Measurements from ENCODE around the gene AGAP2. TPM values are rescaled to one million over a fixed set of nuclear protein-coding genes. Genes with fewer than 3 reads are reported as not detected.

The AGAP2 gene
- total RNA-seq, 4 donors from 2014 or later, result 0.55 to 1.6 (median 1.3) TPM

DNA sequence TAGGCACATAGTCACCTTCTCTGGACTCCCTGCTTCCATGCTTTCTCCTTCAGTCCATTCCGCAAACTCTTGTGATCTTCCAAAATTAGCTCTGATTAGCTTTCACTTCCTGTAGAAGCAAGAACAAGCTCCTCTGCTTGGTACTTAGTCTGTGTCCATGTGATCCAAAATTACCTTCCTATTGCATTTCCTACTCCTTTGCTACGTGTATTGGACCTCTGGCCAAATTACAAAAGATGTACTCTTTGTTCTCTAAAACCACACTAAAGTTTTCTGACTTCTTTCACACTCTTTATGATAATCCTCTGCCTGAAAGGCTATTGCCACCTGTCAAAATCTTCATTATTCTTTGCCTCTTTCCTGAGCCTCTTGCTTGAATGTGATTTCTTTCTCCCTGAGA is 43.3 kb upstream of the AGAP2 start:
- no peak for DNase-seq (ENCODE audit: low spot score in 2 of 2)
- WGBS, 2 donors, result 65 to 69% methylated on average over 2 of the region's 2 CpGs
- intact Hi-C loops (cut with DNase I; ENCODE audit: low total_unique reads), result no loop called here
- no peak for TF ChIP-seq POLR2A (IDR thresholded peaks at IDR 0.05)
- H3K4me3 ChIP-seq (ENCODE audit: low read depth, poor library complexity, severe bottlenecking), result no peak overlapping the region

DNA sequence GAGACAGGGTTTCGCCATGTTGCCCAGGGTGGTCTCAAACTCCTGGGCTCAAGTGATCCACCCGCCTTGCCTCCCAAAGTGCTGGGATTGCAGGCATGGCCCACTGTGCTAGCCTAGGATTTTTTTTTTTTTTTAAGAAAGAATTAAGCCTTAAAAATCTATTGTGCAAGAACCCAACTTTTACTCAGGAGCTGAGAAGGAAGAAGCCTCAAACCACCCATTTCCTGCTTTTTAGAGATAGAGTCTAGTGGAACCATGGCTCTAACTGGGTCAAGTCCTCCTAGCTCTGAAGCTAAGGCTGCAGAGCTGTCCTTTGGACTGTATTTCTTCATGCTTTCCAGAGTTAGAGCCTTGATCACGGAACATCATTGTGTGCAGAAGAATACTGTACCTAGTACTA is 42.7 kb upstream of the AGAP2 start:
- intact Hi-C loops (cut with DNase I; ENCODE audit: low total_unique reads), result no loop called here
- no peak overlapping the region for H3K4me3 ChIP-seq (ENCODE audit: low read depth, poor library complexity, severe bottlenecking)
- 90 to 97% methylated on average over 3 of the region's 3 CpGs for WGBS, 2 donors
- TF ChIP-seq, protein P1, sequence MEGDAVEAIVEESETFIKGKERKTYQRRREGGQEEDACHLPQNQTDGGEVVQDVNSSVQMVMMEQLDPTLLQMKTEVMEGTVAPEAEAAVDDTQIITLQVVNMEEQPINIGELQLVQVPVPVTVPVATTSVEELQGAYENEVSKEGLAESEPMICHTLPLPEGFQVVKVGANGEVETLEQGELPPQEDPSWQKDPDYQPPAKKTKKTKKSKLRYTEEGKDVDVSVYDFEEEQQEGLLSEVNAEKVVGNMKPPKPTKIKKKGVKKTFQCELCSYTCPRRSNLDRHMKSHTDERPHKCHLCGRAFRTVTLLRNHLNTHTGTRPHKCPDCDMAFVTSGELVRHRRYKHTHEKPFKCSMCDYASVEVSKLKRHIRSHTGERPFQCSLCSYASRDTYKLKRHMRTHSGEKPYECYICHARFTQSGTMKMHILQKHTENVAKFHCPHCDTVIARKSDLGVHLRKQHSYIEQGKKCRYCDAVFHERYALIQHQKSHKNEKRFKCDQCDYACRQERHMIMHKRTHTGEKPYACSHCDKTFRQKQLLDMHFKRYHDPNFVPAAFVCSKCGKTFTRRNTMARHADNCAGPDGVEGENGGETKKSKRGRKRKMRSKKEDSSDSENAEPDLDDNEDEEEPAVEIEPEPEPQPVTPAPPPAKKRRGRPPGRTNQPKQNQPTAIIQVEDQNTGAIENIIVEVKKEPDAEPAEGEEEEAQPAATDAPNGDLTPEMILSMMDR (IDR thresholded peaks at IDR 0.05), result no peak
- TF ChIP-seq POLR2A (IDR thresholded peaks at IDR 0.05), result no peak
- no peak for DNase-seq (ENCODE audit: low spot score in 2 of 2)

DNA sequence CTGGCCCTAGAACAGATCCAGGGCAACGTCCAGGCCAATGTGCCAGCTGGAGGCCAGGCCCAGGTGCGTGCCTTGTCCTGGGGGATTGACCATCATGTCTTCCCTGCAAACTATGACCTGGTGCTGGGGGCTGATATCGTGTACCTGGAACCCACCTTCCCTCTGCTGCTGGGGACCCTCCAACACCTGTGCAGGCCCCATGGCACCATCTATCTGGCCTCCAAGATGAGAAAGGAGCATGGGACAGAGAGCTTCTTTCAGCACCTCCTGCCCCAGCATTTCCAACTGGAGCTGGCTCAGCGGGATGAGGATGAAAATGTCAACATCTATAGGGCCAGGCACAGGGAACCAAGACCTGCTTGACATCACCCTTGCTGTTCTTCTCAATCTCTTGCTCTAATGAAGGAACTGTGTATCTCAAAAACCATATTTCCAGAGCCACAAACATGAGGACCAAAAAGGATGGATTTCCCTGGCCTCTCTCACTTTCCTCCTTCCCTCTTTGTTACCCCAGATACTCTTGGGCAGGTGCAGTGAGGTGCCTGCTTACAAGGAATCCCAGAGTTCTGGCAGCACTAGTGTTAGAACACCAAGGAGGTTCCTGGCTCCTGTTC is 41.8 kb upstream of the AGAP2 start:
- intact Hi-C loops (cut with DNase I; ENCODE audit: low total_unique reads), result no loop called here
- no peak overlapping the region for H3K4me3 ChIP-seq (ENCODE audit: low read depth, poor library complexity, severe bottlenecking)
- 92 to 95% methylated on average over 4 of the region's 4 CpGs for WGBS, 2 donors
- TF ChIP-seq, protein P1 (IDR thresholded peaks at IDR 0.05), result no peak
- no peak for DNase-seq (ENCODE audit: low spot score in 2 of 2)

DNA sequence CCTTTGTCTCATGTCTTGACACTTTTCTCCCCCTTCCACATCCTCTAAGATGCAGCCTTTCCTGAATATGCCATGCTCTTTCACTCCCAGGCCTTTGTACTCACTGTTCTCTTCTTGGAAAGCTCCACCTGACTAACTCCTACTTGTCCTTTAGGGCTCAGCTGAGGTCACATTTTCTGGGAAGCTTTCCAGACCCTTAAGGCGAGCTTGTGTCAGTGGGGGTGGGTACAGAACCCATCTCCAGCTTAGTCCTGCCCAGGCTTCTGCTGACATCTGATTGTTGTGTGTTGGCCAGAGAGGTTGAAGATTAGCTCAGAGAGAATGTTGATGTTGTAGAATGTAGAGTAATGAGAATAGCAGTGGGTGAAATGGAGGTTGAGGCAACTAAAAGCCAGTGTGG is 41.2 kb upstream of the AGAP2 start:
- DNase-seq (ENCODE audit: low spot score in 2 of 2), result no peak
- no peak overlapping the region for H3K4me3 ChIP-seq (ENCODE audit: low read depth, poor library complexity, severe bottlenecking)
- intact Hi-C loops (cut with DNase I; ENCODE audit: low total_unique reads), result no loop called here
- WGBS, 2 donors, result 21% methylated on average over 1 of the region's 1 CpG
- TF ChIP-seq, protein P1 (IDR thresholded peaks at IDR 0.05), result no peak
- no peak for TF ChIP-seq POLR2A (IDR thresholded peaks at IDR 0.05)

DNA sequence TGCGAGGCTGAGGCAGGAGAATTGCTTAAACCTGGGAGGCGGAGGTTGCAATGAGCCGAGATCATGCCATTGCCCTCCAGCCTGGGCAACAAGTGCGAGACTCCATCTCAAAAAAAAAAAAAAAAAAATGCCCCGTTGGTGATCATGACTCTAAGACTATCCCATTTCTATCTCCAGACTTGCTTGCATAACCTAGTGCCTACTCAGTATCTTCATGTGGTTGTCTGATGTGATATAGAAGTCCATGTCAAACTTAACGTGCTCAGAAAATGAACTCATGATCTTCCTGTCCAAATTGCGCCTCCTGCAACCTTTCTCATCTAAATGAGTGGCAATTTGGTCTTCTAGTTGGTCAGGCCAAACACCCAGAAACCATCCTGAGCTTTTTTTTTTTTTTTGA is 39.4 kb upstream of the AGAP2 start:
- WGBS, 2 donors, result 88 to 93% methylated on average over 7 of the region's 7 CpGs
- intact Hi-C loops (cut with DNase I; ENCODE audit: low total_unique reads), result no loop called here
- no peak overlapping the region for H3K4me3 ChIP-seq (ENCODE audit: low read depth, poor library complexity, severe bottlenecking)
- TF ChIP-seq, protein P1 (IDR thresholded peaks at IDR 0.05), result no peak
- no peak for TF ChIP-seq POLR2A (IDR thresholded peaks at IDR 0.05)
- DNase-seq (ENCODE audit: low spot score in 2 of 2), result no peak

DNA sequence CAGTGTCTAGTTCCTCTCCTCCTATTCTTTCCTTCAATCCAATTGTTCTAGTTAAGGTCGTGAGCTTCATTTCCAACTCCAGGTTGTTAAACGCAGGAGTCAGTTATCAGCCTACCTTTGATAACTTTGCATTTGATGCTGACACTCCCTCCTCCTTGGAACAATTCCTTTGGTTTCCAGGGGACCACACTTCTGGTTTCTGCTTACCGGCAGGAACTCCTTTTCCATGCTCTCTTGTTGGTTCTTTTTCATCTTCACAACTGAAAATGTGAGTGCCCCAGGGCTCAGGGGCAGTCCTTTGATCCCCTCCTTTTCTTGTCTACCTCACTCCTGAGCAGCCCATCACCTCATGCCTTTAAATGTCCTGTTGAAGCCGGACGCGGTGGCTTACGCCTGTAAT is 38.8 kb upstream of the AGAP2 start:
- 90 to 91% methylated on average over 7 of the region's 7 CpGs for WGBS, 2 donors
- no peak for DNase-seq (ENCODE audit: low spot score in 2 of 2)
- TF ChIP-seq, protein P1 (IDR thresholded peaks at IDR 0.05), result no peak
- TF ChIP-seq POLR2A (IDR thresholded peaks at IDR 0.05), result no peak
- intact Hi-C loops (cut with DNase I; ENCODE audit: low total_unique reads), result no loop called here
- H3K4me3 ChIP-seq (ENCODE audit: low read depth, poor library complexity, severe bottlenecking), result no peak overlapping the region
